CD4-positive, alpha-beta T cell treated with Interleukin-15 for 4 hours (primary cell): Measurements from ENCODE around the gene FBLN2.

ENCODE experiments used
- DNase-seq: peaks from one replicate; pipeline ENCODE4 v3.0.0-alpha.2; 2020; ENCODE audit warnings: low spot score

Gene FBLN2

GRCh38 chr3:13582366-13583250 is 33.7 kb downstream of the FBLN2 start:
- DNase-seq = no peak

- no peak for DNase-seq
Measured at GRCh38 chr3:13583251-13584180, 34.6 kb downstream of the FBLN2 start.

- DNase-seq = no peak
Measured at GRCh38 chr3:13584427-13584891, 35.5 kb downstream of the FBLN2 start.

- no peak for DNase-seq
Measured at GRCh38 chr3:13584901-13585300, 36.0 kb downstream of the FBLN2 start.

- no peak for DNase-seq
Measured at GRCh38 chr3:13587442-13587841, 38.5 kb downstream of the FBLN2 start.

- no peak for DNase-seq
Measured at GRCh38 chr3:13588221-13588701, 39.3 kb downstream of the FBLN2 start.

- no peak for DNase-seq
Measured at GRCh38 chr3:13588993-13589392, 40.1 kb downstream of the FBLN2 start.

- no peak for DNase-seq
Measured at GRCh38 chr3:13590841-13591520, 42.1 kb downstream of the FBLN2 start.

- DNase-seq = no peak
Measured at GRCh38 chr3:13593615-13594014, 44.7 kb downstream of the FBLN2 start.

GRCh38 chr3:13594146-13594545 is 45.2 kb downstream of the FBLN2 start:
- DNase-seq = no peak

GRCh38 chr3:13594991-13595421 is 46.1 kb downstream of the FBLN2 start:
- no peak for DNase-seq

GRCh38 chr3:13595485-13595884 is 46.6 kb downstream of the FBLN2 start:
- DNase-seq = no peak

GRCh38 chr3:13596426-13597205 is 47.7 kb downstream of the FBLN2 start:
- no peak for DNase-seq

- no peak for DNase-seq
Measured at GRCh38 chr3:13597661-13598060, 48.7 kb downstream of the FBLN2 start.

- no peak for DNase-seq
Measured at GRCh38 chr3:13598201-13598600, 49.3 kb downstream of the FBLN2 start.

- no peak for DNase-seq
Measured at GRCh38 chr3:13598926-13599886, 50.3 kb downstream of the FBLN2 start.

GRCh38 chr3:13599887-13600450 is 51.0 kb downstream of the FBLN2 start:
- no peak for DNase-seq

GRCh38 chr3:13600950-13601691 is 52.2 kb downstream of the FBLN2 start:
- no peak for DNase-seq

- DNase-seq = no peak
Measured at GRCh38 chr3:13601692-13602080, 52.8 kb downstream of the FBLN2 start.
